Astrocyte (in vitro differentiated cells and primary cell): ENCODE measurements around the gene GDF10. TPM values are rescaled to one million over a fixed set of nuclear protein-coding genes. Genes with fewer than 3 reads are reported as not detected.

Experiments
- DNase-seq: peaks from one replicate; pipeline ENCODE4 v3.0.0-alpha.2; 2010; ENCODE audit warnings: low read depth
- FAIRE-seq: peaks from 2 replicates; lab custom pipeline; 2011; peaks lifted over from hg19 to GRCh38; lab: Jason Lieb, UNC
- H2AFZ ChIP-seq: 2 replicates; pipeline ENCODE4 v1.6.0; 2012; ENCODE audit warnings: low read depth, low read length, inconsistent platforms
- H3K27ac ChIP-seq: 2 replicates; pipeline ENCODE4 v1.5.1; 2011; ENCODE audit warnings: low read depth, low read length, inconsistent platforms
- H3K27me3 ChIP-seq: 2 replicates; pipeline ENCODE4 v1.6.0; 2011; ENCODE audit warnings: low read length, inconsistent platforms; ENCODE audit not compliant: insufficient read depth
- H3K36me3 ChIP-seq: 2 replicates; pipeline ENCODE4 v1.5.1; 2011; ENCODE audit warnings: low read length, inconsistent platforms; ENCODE audit not compliant: insufficient read depth
- H3K4me1 ChIP-seq: 2 replicates; pipeline ENCODE4 v1.5.1; 2011; ENCODE audit warnings: low read length, inconsistent platforms; ENCODE audit not compliant: insufficient read depth
- H3K4me2 ChIP-seq: 2 replicates; pipeline ENCODE4 v1.6.0; 2012; ENCODE audit warnings: low read length, inconsistent platforms
- H3K4me3 ChIP-seq: 2 replicates; pipeline ENCODE4 v1.5.1; 2011; ENCODE audit warnings: low read depth, mild to moderate bottlenecking, low read length, inconsistent platforms; ENCODE audit not compliant: insufficient read depth
- H3K79me2 ChIP-seq: 2 replicates; pipeline ENCODE4 v1.6.0; 2012; ENCODE audit warnings: mild to moderate bottlenecking, low read length, inconsistent platforms; ENCODE audit not compliant: insufficient read depth
- H3K9ac ChIP-seq: 2 replicates; pipeline ENCODE4 v1.6.0; 2012; ENCODE audit warnings: mild to moderate bottlenecking, low read length, inconsistent platforms
- H3K9me3 ChIP-seq: 2 replicates; pipeline ENCODE4 v1.5.1; 2012; ENCODE audit warnings: low read depth, mild to moderate bottlenecking, low read length, inconsistent platforms; ENCODE audit not compliant: insufficient read depth
- H4K20me1 ChIP-seq: 2 replicates; pipeline ENCODE4 v1.6.0; 2012; ENCODE audit warnings: low read length, inconsistent platforms; ENCODE audit not compliant: insufficient read depth
- H3K27ac Mint-ChIP-seq: one replicate; pipeline ENCODE4 v1.8.0; 2021; ENCODE audit warnings: mild to moderate bottlenecking, mixed read lengths; ENCODE audit not compliant: unreplicated experiment
- H3K27me3 Mint-ChIP-seq: one replicate; pipeline ENCODE4 v1.8.0; 2021; ENCODE audit warnings: low read depth, mixed read lengths; ENCODE audit not compliant: unreplicated experiment
- H3K36me3 Mint-ChIP-seq: one replicate; pipeline ENCODE4 v1.8.0; 2021; ENCODE audit warnings: low read depth, mixed read lengths; ENCODE audit not compliant: unreplicated experiment
- H3K4me1 Mint-ChIP-seq: one replicate; pipeline ENCODE4 v1.8.0; 2021; ENCODE audit warnings: low read depth, mixed read lengths; ENCODE audit not compliant: unreplicated experiment
- H3K4me3 Mint-ChIP-seq: one replicate; pipeline ENCODE4 v1.8.0; 2021; ENCODE audit warnings: mild to moderate bottlenecking, moderate library complexity, mixed read lengths; ENCODE audit not compliant: unreplicated experiment
- H3K9me3 Mint-ChIP-seq: one replicate; pipeline ENCODE4 v1.8.0; 2021; ENCODE audit warnings: mild to moderate bottlenecking, mixed read lengths; ENCODE audit not compliant: unreplicated experiment
- EZH2 ChIP-seq: IDR thresholded peaks from 2 replicates; pipeline ENCODE4 v1.6.1; 2012; ENCODE audit warnings: mild to moderate bottlenecking, low read length, inconsistent platforms; ENCODE audit not compliant: insufficient read depth
- total RNA-seq: library from RNA; stranded (reverse); gene quantifications from 2 replicates; pipeline ENCODE4 v1.2.1, GENCODE V29; 2021
- TF ChIP-seq, protein P1 (sequence below): IDR thresholded peaks from 2 replicates; pipeline ENCODE4 v1.5.1; 2011; ENCODE audit warnings: low read depth, mild to moderate bottlenecking, inconsistent platforms, low read length, moderate library complexity; ENCODE audit not compliant: insufficient read depth

GDF10 gene
- total RNA-seq, 1 donor from 2014 or later = 2.2 TPM

DNA sequence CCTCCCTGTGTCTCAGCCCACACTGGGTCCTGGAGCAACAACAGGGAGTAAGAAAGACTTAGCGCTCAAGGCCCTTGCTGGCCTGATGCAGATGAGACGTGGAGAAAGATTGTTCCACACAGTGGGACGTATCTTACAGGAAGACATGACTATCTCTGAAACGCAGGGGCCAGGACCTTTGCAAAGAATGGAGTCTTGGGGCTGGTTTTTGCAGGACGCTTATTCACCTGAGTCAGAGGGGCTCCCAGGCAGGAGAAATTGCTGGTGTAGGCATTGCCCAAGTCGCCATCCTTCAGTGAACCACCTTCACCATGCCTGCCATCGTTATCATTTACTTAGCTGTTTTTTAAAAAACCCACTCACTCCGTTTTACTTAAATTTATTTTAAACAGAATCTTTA lies 11.8 kb upstream of the GDF10 start:
- Histone ChIP-seq H3K4me1 (no peaks in the 10 kb centered on the region), H3K27me3 (peaks cover 11% of the 10 kb centered on the region), H3K27ac (no peak overlapping the region), H3K4me3 (no peak overlapping the region), H2AFZ (no peak overlapping the region), H3K4me2 (no peak overlapping the region), H3K79me2 (no peaks in the 10 kb centered on the region), H3K9ac (no peak overlapping the region), H3K9me3 (no peaks in the 10 kb centered on the region), H4K20me1 (no peaks in the 10 kb centered on the region), H3K36me3 (no peaks in the 10 kb centered on the region)
- Mint-ChIP-seq H3K4me1 (no peaks in the 10 kb centered on the region), H3K4me3 (no peak overlapping the region), H3K27me3 (peaks cover 66% of the 10 kb centered on the region), H3K36me3 (no peaks in the 10 kb centered on the region), H3K9me3 (peaks cover 5% of the 10 kb centered on the region), H3K27ac (no peak overlapping the region)
- TF ChIP-seq, protein P1, sequence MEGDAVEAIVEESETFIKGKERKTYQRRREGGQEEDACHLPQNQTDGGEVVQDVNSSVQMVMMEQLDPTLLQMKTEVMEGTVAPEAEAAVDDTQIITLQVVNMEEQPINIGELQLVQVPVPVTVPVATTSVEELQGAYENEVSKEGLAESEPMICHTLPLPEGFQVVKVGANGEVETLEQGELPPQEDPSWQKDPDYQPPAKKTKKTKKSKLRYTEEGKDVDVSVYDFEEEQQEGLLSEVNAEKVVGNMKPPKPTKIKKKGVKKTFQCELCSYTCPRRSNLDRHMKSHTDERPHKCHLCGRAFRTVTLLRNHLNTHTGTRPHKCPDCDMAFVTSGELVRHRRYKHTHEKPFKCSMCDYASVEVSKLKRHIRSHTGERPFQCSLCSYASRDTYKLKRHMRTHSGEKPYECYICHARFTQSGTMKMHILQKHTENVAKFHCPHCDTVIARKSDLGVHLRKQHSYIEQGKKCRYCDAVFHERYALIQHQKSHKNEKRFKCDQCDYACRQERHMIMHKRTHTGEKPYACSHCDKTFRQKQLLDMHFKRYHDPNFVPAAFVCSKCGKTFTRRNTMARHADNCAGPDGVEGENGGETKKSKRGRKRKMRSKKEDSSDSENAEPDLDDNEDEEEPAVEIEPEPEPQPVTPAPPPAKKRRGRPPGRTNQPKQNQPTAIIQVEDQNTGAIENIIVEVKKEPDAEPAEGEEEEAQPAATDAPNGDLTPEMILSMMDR = no peak
- TF ChIP-seq EZH2 = no peak
- no peak for FAIRE-seq
- no peak for DNase-seq

DNA sequence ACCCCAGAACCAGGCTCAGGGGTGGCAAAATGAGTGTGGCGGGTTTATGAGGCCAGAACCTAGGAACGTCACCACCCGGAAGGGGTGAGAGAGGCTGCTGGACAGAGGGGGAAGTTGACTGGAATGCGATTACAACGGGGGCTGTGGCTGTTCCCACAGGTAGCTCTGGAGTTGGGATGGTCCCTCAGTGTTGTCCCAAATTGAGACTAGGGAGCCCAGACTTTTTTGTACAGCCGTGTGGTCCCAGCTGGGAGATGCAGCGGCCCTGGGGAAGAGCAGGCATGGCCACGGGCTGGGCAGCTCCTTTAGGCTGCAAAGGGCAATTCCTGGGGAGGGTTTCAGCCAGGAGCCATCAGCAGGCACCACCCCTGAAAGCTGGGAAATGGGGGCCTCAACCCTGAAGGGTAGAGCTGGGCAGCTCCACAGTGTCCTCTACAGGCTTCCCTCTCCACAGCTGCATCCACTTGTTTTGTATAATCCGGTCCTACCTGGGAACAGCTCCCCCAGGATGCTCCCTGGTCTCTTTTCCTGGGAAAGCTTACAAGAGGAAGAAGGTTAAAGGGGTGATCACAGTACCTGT lies 11.0 kb upstream of the GDF10 start:
- no peaks in the 10 kb centered on the region for H3K79me2 ChIP-seq
- Mint-ChIP-seq H3K27ac (no peak overlapping the region), H3K27me3 (peaks cover 70% of the 10 kb centered on the region), H3K36me3 (no peaks in the 10 kb centered on the region), H3K9me3 (peaks cover 5% of the 10 kb centered on the region), H3K4me3 (no peak overlapping the region), H3K4me1 (no peaks in the 10 kb centered on the region)
- no peak overlapping the region for H2AFZ ChIP-seq
- H3K36me3 ChIP-seq = no peaks in the 10 kb centered on the region
- H3K9me3 ChIP-seq = no peaks in the 10 kb centered on the region
- H3K27ac ChIP-seq = no peak overlapping the region
- H3K4me2 ChIP-seq = no peak overlapping the region
- no peak overlapping the region for H3K9ac ChIP-seq
- TF ChIP-seq, protein P1 = no peak
- TF ChIP-seq EZH2 = no peak
- no peak overlapping the region for H3K4me3 ChIP-seq
- DNase-seq (no peak), FAIRE-seq (no peak)
- H3K27me3 ChIP-seq = peaks cover 12% of the 10 kb centered on the region
- H4K20me1 ChIP-seq = no peaks in the 10 kb centered on the region
- H3K4me1 ChIP-seq = no peaks in the 10 kb centered on the region

DNA sequence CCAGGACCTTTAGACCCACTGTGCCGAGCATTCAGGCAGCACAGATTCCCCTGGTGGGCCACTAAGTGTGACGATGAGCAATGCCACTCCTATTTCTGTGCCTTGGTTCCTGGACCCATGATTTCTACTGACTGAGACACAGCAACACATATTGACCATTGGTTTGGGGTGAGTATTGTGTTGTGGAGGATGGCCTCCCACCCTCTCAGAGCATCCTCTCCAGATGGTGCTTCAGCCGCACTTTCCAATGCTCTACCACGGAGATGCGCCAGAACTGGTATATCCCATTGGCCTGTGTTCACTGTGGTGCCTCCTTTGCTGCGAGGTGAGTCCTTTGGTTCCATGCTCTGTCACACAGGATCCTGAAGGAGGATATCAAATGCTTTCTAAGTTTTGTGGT lies 10.1 kb upstream of the GDF10 start:
- TF ChIP-seq, protein P1 = no peak
- no peak for TF ChIP-seq EZH2
- no peaks in the 10 kb centered on the region for H3K4me1 ChIP-seq
- H3K27ac ChIP-seq = no peak overlapping the region
- H3K36me3 ChIP-seq = no peaks in the 10 kb centered on the region
- no peak overlapping the region for H3K27ac Mint-ChIP-seq
- H3K9me3 ChIP-seq = no peaks in the 10 kb centered on the region
- no peak overlapping the region for H3K4me3 ChIP-seq
- H3K27me3 ChIP-seq = peaks cover 12% of the 10 kb centered on the region
- H3K4me3 Mint-ChIP-seq = no peak overlapping the region
- FAIRE-seq = no peak
- no peak overlapping the region for H3K9ac ChIP-seq
- no peaks in the 10 kb centered on the region for H3K4me1 Mint-ChIP-seq
- no peaks in the 10 kb centered on the region for H3K36me3 Mint-ChIP-seq
- H2AFZ ChIP-seq = no peak overlapping the region
- no peaks in the 10 kb centered on the region for H4K20me1 ChIP-seq
- peaks cover 72% of the 10 kb centered on the region for H3K27me3 Mint-ChIP-seq
- H3K4me2 ChIP-seq = no peak overlapping the region
- no peaks in the 10 kb centered on the region for H3K79me2 ChIP-seq
- peaks cover 5% of the 10 kb centered on the region for H3K9me3 Mint-ChIP-seq
- DNase-seq = no peak
